GM18519 (cell line): ENCODE measurements around the gene RSBN1.
A peak's percentile ranks its signal among the peaks of the same experiment; 100 is the strongest.
"Not testable (repeated sequence)": the region's sequence is repeated elsewhere in the genome, so short reads cannot be mapped to it uniquely, and the experiment has no call there.

Experiments used
- ATAC-seq: cut with Tn5 transposase; IDR thresholded peaks from one replicate; pipeline ENCODE4 v1.9.1; 2021; ENCODE audit warnings: mild to moderate bottlenecking, moderate library complexity; ENCODE audit not compliant: unreplicated experiment, low FRiP score

RSBN1 gene

GRCh38 chr1:113811888-113812660 is at the start of gene RSBN1:
RSBN1 (minus strand) TSS chr1:113812476; CDS start chr1:113812412, 64 bp downstream.
- ATAC-seq, result peak; percentile 83

- no peak for ATAC-seq
Observed at GRCh38 chr1:113861641-113862040, 49.4 kb upstream of the RSBN1 start.

- no peak for ATAC-seq
Observed at GRCh38 chr1:113860891-113861290, 48.6 kb upstream of the RSBN1 start.

- ATAC-seq, result peak; percentile 84
Observed at GRCh38 chr1:113859478-113860175, 47.4 kb upstream of the RSBN1 start.

GRCh38 chr1:113858982-113859381 is 46.7 kb upstream of the RSBN1 start:
- ATAC-seq, result no peak

- ATAC-seq, result no peak
Observed at GRCh38 chr1:113858418-113858817, 46.1 kb upstream of the RSBN1 start.

GRCh38 chr1:113857776-113858175 is 45.5 kb upstream of the RSBN1 start:
- ATAC-seq, result no peak

GRCh38 chr1:113856401-113856790 is 44.1 kb upstream of the RSBN1 start:
- no peak for ATAC-seq

GRCh38 chr1:113855630-113856400 is 43.5 kb upstream of the RSBN1 start:
- ATAC-seq, result no peak

- ATAC-seq, result no peak
Observed at GRCh38 chr1:113854234-113854633, 42.0 kb upstream of the RSBN1 start.

- ATAC-seq, result not testable (repeated sequence)
Observed at GRCh38 chr1:113852694-113853093, 40.4 kb upstream of the RSBN1 start.

- no peak for ATAC-seq
Observed at GRCh38 chr1:113850127-113850796, 38.0 kb upstream of the RSBN1 start.

- no peak for ATAC-seq
Observed at GRCh38 chr1:113849072-113849471, 36.8 kb upstream of the RSBN1 start.

- ATAC-seq, result no peak
Observed at GRCh38 chr1:113846391-113847035, 34.2 kb upstream of the RSBN1 start.

GRCh38 chr1:113836534-113836933 is 24.3 kb upstream of the RSBN1 start:
- no peak for ATAC-seq

GRCh38 chr1:113835686-113836290 is 23.5 kb upstream of the RSBN1 start:
- no peak for ATAC-seq

GRCh38 chr1:113834716-113835115 is 22.4 kb upstream of the RSBN1 start:
- ATAC-seq, result no peak

- no peak for ATAC-seq
Observed at GRCh38 chr1:113830039-113830438, 17.8 kb upstream of the RSBN1 start.

GRCh38 chr1:113821916-113822315 is 9.6 kb upstream of the RSBN1 start:
- no peak for ATAC-seq

GRCh38 chr1:113818578-113818977 is 6.3 kb upstream of the RSBN1 start:
- ATAC-seq, result no peak
